GM12878 (cell line): ENCODE measurements around the gene HAND2. TPM values are rescaled to one million over a fixed set of nuclear protein-coding genes. Genes with fewer than 3 reads are reported as not detected.

ENCODE experiments used
- ATAC-seq: fragments of 200-7000 bp; cut with Tn5 transposase; 3 replicates; pipeline ENCODE4 v1.9.1; 2020; ENCODE audit warnings: mild to moderate bottlenecking, moderate library complexity
- BruUV-seq: library from RNA; stranded (reverse); fragments of 400-500 nt; replicated peaks from 2 replicates; lab custom pipeline; 2021; lab: Mats Ljungman, UMichigan
- CTCF ChIA-PET: fragments of 300-600 bp; sonication (Branson Sonifier 250); formaldehyde crosslinking; extraction: SDS; loops from one replicate; lab custom pipeline; 2021; ENCODE audit warnings: inconsistent platforms; lab: Yijun Ruan, JAX
- POLR2A ChIA-PET: fragments of 350-600 bp; formaldehyde crosslinking; extraction: SDS; loops from one replicate; lab custom pipeline; 2021; ENCODE audit warnings: inconsistent platforms; lab: Charles Lee
- RAD21 ChIA-PET: fragments of 300-600 bp; sonication (Branson Sonifier 250); formaldehyde crosslinking; loops from one replicate; lab custom pipeline; 2023; ENCODE audit warnings: antibody characterized with exemption; ENCODE audit not compliant: unreplicated experiment; lab: Charles Lee
- SMC1A ChIA-PET: fragments of 300-600 bp; sonication (Branson Sonifier 250); formaldehyde crosslinking; loops from one replicate; lab custom pipeline; 2023; ENCODE audit not compliant: unreplicated experiment, uncharacterized antibody; lab: Charles Lee
- DNase-seq: peaks from one replicate; pipeline ENCODE4 v3.0.0-alpha.2; 2011; ENCODE audit warnings: low read depth, low spot score
- FAIRE-seq: peaks from 3 replicates; lab custom pipeline; 2011; peaks lifted over from hg19 to GRCh38; lab: Jason Lieb, UNC
- H2AFZ ChIP-seq: 2 replicates; pipeline ENCODE4 v1.6.0; 2011; ENCODE audit warnings: low read depth, low read length, control low read depth; ENCODE audit not compliant: control insufficient read depth
- H3K27ac ChIP-seq: 2 replicates; pipeline ENCODE4 v1.5.1; 2011; ENCODE audit warnings: control low read depth; ENCODE audit not compliant: control insufficient read depth, insufficient read depth
- H3K27me3 ChIP-seq, 2 experiments: replicated peaks in 1 of 2; 2 replicates each; pipeline versions ENCODE4 v1.6.0 to v1.6.1; 2011; ENCODE audit warnings: low read length in 1 of 2; ENCODE audit not compliant: control insufficient read depth in 2 of 2, insufficient read depth in 2 of 2
- H3K36me3 ChIP-seq, 2 experiments: 2 replicates each; pipeline ENCODE4 v1.5.1; 2011; ENCODE audit warnings: low read length in 1 of 2; ENCODE audit not compliant: control insufficient read depth in 2 of 2, insufficient read depth in 2 of 2
- H3K4me1 ChIP-seq: 2 replicates; pipeline ENCODE4 v1.6.1; 2011; ENCODE audit warnings: mild to moderate bottlenecking, low read length, moderate library complexity, mixed read lengths; ENCODE audit not compliant: control insufficient read depth, insufficient read depth
- H3K4me2 ChIP-seq: 2 replicates; pipeline ENCODE4 v1.6.0; 2011; ENCODE audit warnings: control low read depth; ENCODE audit not compliant: control insufficient read depth, insufficient read depth
- H3K4me3 ChIP-seq: fragments of 200-600 bp; sonication (generic); 2 replicates; pipeline ENCODE4 v1.5.1; 2016
- H3K79me2 ChIP-seq: 2 replicates; pipeline ENCODE4 v1.6.0; 2011; ENCODE audit warnings: low read length; ENCODE audit not compliant: control insufficient read depth, insufficient read depth
- H3K9ac ChIP-seq: 2 replicates; pipeline ENCODE4 v1.8.0; 2011; ENCODE audit warnings: low read length, control low read depth, mixed read lengths; ENCODE audit not compliant: control insufficient read depth, insufficient read depth
- H3K9me3 ChIP-seq: replicated peaks from 3 replicates; pipeline ENCODE4 v1.5.1; 2011; ENCODE audit warnings: mild to moderate bottlenecking, low read length; ENCODE audit not compliant: control insufficient read depth, insufficient read depth
- H4K20me1 ChIP-seq: 2 replicates; pipeline ENCODE4 v1.6.0; 2011; ENCODE audit not compliant: control insufficient read depth, insufficient read depth
- BMI1 ChIP-seq: fragments of 450-650 bp; IDR thresholded peaks from 2 replicates; pipeline ENCODE4 v1.6.1; 2016; ENCODE audit warnings: mild to moderate bottlenecking, moderate library complexity, borderline replicate concordance
- CEBPB ChIP-seq, 2 experiments: fragments of 150-350 bp in 1 of 2; IDR thresholded peaks; 2 replicates each; pipeline ENCODE4 v1.6.1; 2012 to 2014; ENCODE audit warnings: low read depth in 2 of 2, low read length in 2 of 2, borderline replicate concordance in 1 of 2, inconsistent platforms in 1 of 2
- FOXM1 ChIP-seq: IDR thresholded peaks from 2 replicates; pipeline ENCODE4 v1.6.1; 2012; ENCODE audit warnings: low read depth, mild to moderate bottlenecking, inconsistent platforms, low read length, moderate library complexity
- KDM1A ChIP-seq: fragments of 200-600 bp; sonication (generic); IDR thresholded peaks from 2 replicates; pipeline ENCODE4 v1.6.1; 2016; ENCODE audit warnings: borderline replicate concordance
- NFXL1 ChIP-seq: fragments of 450-650 bp; IDR thresholded peaks from 2 replicates; pipeline ENCODE4 v1.6.1; 2017; ENCODE audit warnings: antibody characterized with exemption, mild to moderate bottlenecking, borderline replicate concordance
- NR2F1 ChIP-seq: fragments of 450-650 bp; conservative IDR thresholded peaks from 2 replicates; pipeline ENCODE4 v1.6.1; 2017; ENCODE audit warnings: mild to moderate bottlenecking
- NRF1 ChIP-seq: conservative IDR thresholded peaks from 2 replicates; pipeline ENCODE4 v1.6.1; 2011; ENCODE audit warnings: mild to moderate bottlenecking, low read depth, low read length, improper control_type of control experiment
- PAX8 ChIP-seq: fragments of 450-650 bp; IDR thresholded peaks from 2 replicates; pipeline ENCODE4 v1.6.1; 2017; ENCODE audit warnings: mild to moderate bottlenecking, moderate library complexity
- POLR2A ChIP-seq: IDR thresholded peaks from 2 replicates; pipeline ENCODE4 v1.6.1; 2011; ENCODE audit warnings: low read depth, mild to moderate bottlenecking, low read length
- RBBP5 ChIP-seq: fragments of 200-600 bp; sonication (generic); conservative IDR thresholded peaks from 2 replicates; pipeline ENCODE4 v1.6.1; 2016
- RCOR1 ChIP-seq: conservative IDR thresholded peaks from 2 replicates; pipeline ENCODE4 v1.6.1; 2012; ENCODE audit warnings: low read depth, low read length, improper control_type of control experiment
- WGBS: methylation state at CpG from one replicate; pipeline ENCODE4 v1.1.6; 2016; ENCODE audit warnings: low lambda C conversion rate; ENCODE audit not compliant: insufficient replicate concordance, insufficient coverage; ENCODE audit errors: missing lambda C conversion rate; 5-methylcytosine and 5-hydroxymethylcytosine counted together
- in situ Hi-C: fragments of 300-500 bp; cut with MboI; formaldehyde crosslinking; loops from 9 replicates; pipeline ENCODE4 v1.14.3; 2018; ENCODE audit warnings: mixed read lengths
- intact Hi-C: fragments of 100-400 bp; cut with micrococcal nuclease; formaldehyde crosslinking; loops from one replicate; pipeline ENCODE4 v1.14.2; 2022; ENCODE audit not compliant: unreplicated experiment
- polyA plus RNA-seq, 11 experiments: library from polyadenylated mRNA; depleted of rRNA in 4 of 11; unstranded in 6 of 11; stranded (reverse) in 5 of 11; fragments of >200 nt; fragmentation: Nextera tagmentation in 4 of 11; fragmentation: Illumina TruSeq in 1 of 11; extraction: Ambion mirVana in 4 of 11; extraction: Trizol in 1 of 11; gene quantifications; 1 replicate in 1 of 11; 2 replicates in 10 of 11; pipeline versions ENCODE4 v1.2.1 to v1.2.3, GENCODE V29; 2011 to 2016; ENCODE audit warnings: inconsistent platforms in 2 of 11, missing spikeins in 2 of 11, low read depth in 1 of 11
- total RNA-seq, 4 experiments: library from RNA; depleted of rRNA in 3 of 4; stranded (reverse); fragments of >200 nt in 3 of 4; fragmentation: Illumina TruSeq in 1 of 4; extraction: Trizol in 1 of 4; gene quantifications; 2 replicates each; pipeline versions ENCODE4 v1.2.1 to v1.2.3, GENCODE V29; 2013 to 2021
- TF ChIP-seq, protein P1 (sequence below): fragments of 450-650 bp; formaldehyde crosslinking; IDR thresholded peaks from 2 replicates; pipeline ENCODE4 v1.4.0; 2020; ENCODE audit warnings: mild to moderate bottlenecking, moderate library complexity
- TF ChIP-seq, protein P2 (sequence below): fragments of 450-650 bp; IDR thresholded peaks from 2 replicates; pipeline ENCODE4 v1.6.1; 2014; ENCODE audit warnings: mild to moderate bottlenecking
- TF ChIP-seq, protein P3 (sequence below): fragments of 450-650 bp; IDR thresholded peaks from 2 replicates; pipeline ENCODE4 v1.6.1; 2016; ENCODE audit warnings: mild to moderate bottlenecking

Gene HAND2
- total and polyA plus RNA-seq, 10 of the 15 experiments (the other 5 are each of a cell fraction or from before 2014, with no cell fraction given), result 0.09 TPM; not detected in 9

DNA sequence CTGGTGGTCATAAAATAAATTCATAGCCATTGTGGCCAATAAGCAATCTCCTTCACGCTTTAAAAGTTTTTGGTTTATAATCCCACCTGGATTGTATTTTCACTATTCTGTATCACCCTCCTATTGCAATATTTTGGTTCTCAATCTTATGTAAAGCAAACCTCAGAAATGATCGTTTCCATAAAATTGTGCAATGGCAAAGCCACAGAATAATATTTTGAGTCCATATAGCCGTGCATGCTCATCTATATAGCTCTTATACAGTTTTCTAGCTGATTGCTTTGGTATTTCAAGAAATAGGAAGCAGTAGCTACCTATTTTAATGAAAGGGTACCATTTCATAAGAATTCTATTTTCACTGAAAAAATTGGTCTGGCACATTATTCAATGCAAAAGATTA, 10.0 kb upstream of the HAND2 start:
- no peak for FAIRE-seq
- Histone ChIP-seq H3K4me2 (no peak overlapping the region), H3K4me1 (no peaks in the 10 kb centered on the region), H3K9me3 (no peaks in the 10 kb centered on the region), H4K20me1 (no peaks in the 10 kb centered on the region), H2AFZ (no peak overlapping the region), H3K36me3 (no peaks in the 10 kb centered on the region), H3K79me2 (no peaks in the 10 kb centered on the region), H3K4me3 (no peak overlapping the region), H3K27me3 (peaks cover 10 to 25% of the 10 kb centered on the region in 2 experiments), H3K9ac (no peak overlapping the region), H3K27ac (no peak overlapping the region)
- ChIA-PET POLR2A (no interaction called here), CTCF (no interaction called here), RAD21 (no interaction called here), SMC1A (no interaction called here)
- WGBS, result 13% methylated on average over 3 of the region's 3 CpGs
- in situ Hi-C loops (no loop called here), intact Hi-C loops (no loop called here)
- TF ChIP-seq, protein P1, sequence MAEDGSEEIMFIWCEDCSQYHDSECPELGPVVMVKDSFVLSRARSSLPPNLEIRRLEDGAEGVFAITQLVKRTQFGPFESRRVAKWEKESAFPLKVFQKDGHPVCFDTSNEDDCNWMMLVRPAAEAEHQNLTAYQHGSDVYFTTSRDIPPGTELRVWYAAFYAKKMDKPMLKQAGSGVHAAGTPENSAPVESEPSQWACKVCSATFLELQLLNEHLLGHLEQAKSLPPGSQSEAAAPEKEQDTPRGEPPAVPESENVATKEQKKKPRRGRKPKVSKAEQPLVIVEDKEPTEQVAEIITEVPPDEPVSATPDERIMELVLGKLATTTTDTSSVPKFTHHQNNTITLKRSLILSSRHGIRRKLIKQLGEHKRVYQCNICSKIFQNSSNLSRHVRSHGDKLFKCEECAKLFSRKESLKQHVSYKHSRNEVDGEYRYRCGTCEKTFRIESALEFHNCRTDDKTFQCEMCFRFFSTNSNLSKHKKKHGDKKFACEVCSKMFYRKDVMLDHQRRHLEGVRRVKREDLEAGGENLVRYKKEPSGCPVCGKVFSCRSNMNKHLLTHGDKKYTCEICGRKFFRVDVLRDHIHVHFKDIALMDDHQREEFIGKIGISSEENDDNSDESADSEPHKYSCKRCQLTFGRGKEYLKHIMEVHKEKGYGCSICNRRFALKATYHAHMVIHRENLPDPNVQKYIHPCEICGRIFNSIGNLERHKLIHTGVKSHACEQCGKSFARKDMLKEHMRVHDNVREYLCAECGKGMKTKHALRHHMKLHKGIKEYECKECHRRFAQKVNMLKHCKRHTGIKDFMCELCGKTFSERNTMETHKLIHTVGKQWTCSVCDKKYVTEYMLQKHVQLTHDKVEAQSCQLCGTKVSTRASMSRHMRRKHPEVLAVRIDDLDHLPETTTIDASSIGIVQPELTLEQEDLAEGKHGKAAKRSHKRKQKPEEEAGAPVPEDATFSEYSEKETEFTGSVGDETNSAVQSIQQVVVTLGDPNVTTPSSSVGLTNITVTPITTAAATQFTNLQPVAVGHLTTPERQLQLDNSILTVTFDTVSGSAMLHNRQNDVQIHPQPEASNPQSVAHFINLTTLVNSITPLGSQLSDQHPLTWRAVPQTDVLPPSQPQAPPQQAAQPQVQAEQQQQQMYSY (CRISPR knock-in tag), result no peak
- TF ChIP-seq BMI1, result no peak
- no peak for TF ChIP-seq NR2F1
- TF ChIP-seq POLR2A, result no peak
- no peak for TF ChIP-seq CEBPB (IDR thresholded peaks at IDR 0.05; ENCODE audit: borderline replicate concordance in 1 of 2, low read depth in 2 of 2, low read length in 2 of 2)
- TF ChIP-seq, protein P2, sequence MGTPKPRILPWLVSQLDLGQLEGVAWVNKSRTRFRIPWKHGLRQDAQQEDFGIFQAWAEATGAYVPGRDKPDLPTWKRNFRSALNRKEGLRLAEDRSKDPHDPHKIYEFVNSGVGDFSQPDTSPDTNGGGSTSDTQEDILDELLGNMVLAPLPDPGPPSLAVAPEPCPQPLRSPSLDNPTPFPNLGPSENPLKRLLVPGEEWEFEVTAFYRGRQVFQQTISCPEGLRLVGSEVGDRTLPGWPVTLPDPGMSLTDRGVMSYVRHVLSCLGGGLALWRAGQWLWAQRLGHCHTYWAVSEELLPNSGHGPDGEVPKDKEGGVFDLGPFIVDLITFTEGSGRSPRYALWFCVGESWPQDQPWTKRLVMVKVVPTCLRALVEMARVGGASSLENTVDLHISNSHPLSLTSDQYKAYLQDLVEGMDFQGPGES, result no peak
- no peak for TF ChIP-seq PAX8
- no peak for TF ChIP-seq KDM1A
- no peak for TF ChIP-seq NFXL1
- no peak for TF ChIP-seq RBBP5
- TF ChIP-seq RCOR1, result no peak
- TF ChIP-seq FOXM1, result no peak
- TF ChIP-seq, protein P3, sequence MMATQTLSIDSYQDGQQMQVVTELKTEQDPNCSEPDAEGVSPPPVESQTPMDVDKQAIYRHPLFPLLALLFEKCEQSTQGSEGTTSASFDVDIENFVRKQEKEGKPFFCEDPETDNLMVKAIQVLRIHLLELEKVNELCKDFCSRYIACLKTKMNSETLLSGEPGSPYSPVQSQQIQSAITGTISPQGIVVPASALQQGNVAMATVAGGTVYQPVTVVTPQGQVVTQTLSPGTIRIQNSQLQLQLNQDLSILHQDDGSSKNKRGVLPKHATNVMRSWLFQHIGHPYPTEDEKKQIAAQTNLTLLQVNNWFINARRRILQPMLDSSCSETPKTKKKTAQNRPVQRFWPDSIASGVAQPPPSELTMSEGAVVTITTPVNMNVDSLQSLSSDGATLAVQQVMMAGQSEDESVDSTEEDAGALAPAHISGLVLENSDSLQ, result no peak
- TF ChIP-seq NRF1, result no peak
- no TSS peak for BruUV-seq
- no peak for DNase-seq
- no peak for ATAC-seq
